HS-5 (cell line): Measurements from ENCODE around the gene MTERF2.
"Not testable (repeated sequence)": the region's sequence is repeated elsewhere in the genome, so short reads cannot be mapped to it uniquely, and the experiment has no call there.

Experiments used
- DNase-seq: peaks from one replicate; pipeline ENCODE4 v3.0.0-alpha.2; 2012; ENCODE audit warnings: low read depth

MTERF2 gene

GRCh38 chr12:106986625-106987389 lies at the start of gene MTERF2:
MTERF2 (minus strand) TSS chr12:106987146; CDS start chr12:106978714, 8,432 bp downstream.
- peak; percentile 78 for DNase-seq

GRCh38 chr12:107035733-107036132 lies 48.8 kb upstream of the MTERF2 start:
- no peak for DNase-seq

- no peak for DNase-seq
Observed at GRCh38 chr12:107033758-107034739, 47.1 kb upstream of the MTERF2 start.

GRCh38 chr12:107032266-107032665 lies 45.3 kb upstream of the MTERF2 start:
- DNase-seq, result no peak

GRCh38 chr12:107031061-107031460 lies 44.1 kb upstream of the MTERF2 start:
- DNase-seq, result no peak

- no peak for DNase-seq
Observed at GRCh38 chr12:107029081-107029480, 42.1 kb upstream of the MTERF2 start.

GRCh38 chr12:107027636-107028053 lies 40.7 kb upstream of the MTERF2 start:
- peak; percentile 80 for DNase-seq

- no peak for DNase-seq
Observed at GRCh38 chr12:107026806-107027635, 40.1 kb upstream of the MTERF2 start.

- not testable (repeated sequence) for DNase-seq
Observed at GRCh38 chr12:107026356-107026755, 39.4 kb upstream of the MTERF2 start.

- no peak for DNase-seq
Observed at GRCh38 chr12:107025671-107026070, 38.7 kb upstream of the MTERF2 start.

- DNase-seq, result no peak
Observed at GRCh38 chr12:107019546-107019945, 32.6 kb upstream of the MTERF2 start.

- no peak for DNase-seq
Observed at GRCh38 chr12:107017042-107017441, 30.1 kb upstream of the MTERF2 start.

- no peak for DNase-seq
Observed at GRCh38 chr12:107014055-107014454, 27.1 kb upstream of the MTERF2 start.

GRCh38 chr12:107012736-107013425 lies 25.9 kb upstream of the MTERF2 start:
- DNase-seq, result no peak

- no peak for DNase-seq
Observed at GRCh38 chr12:107011519-107011918, 24.6 kb upstream of the MTERF2 start.

- DNase-seq, result no peak
Observed at GRCh38 chr12:107007411-107007810, 20.5 kb upstream of the MTERF2 start.

GRCh38 chr12:107002665-107003064 lies 15.7 kb upstream of the MTERF2 start:
- not testable (repeated sequence) for DNase-seq

GRCh38 chr12:106999446-106999845 lies 12.5 kb upstream of the MTERF2 start:
- no peak for DNase-seq

- no peak for DNase-seq
Observed at GRCh38 chr12:106997916-106998315, 11.0 kb upstream of the MTERF2 start.

- not testable (repeated sequence) for DNase-seq
Observed at GRCh38 chr12:106996102-106996501, 9.2 kb upstream of the MTERF2 start.

- DNase-seq, result no peak
Observed at GRCh38 chr12:106994579-106995220, 7.8 kb upstream of the MTERF2 start.
